Astrocyte of the spinal cord (primary cell): ENCODE data around the gene GNA12.

Source experiments
- DNase-seq: peaks from one replicate; pipeline ENCODE4 v3.0.0; 2011; ENCODE audit warnings: low read depth, low spot score
- H3K4me3 ChIP-seq: 2 replicates; pipeline ENCODE4 v1.5.1; 2011; ENCODE audit warnings: low read depth, mild to moderate bottlenecking, low read length, moderate library complexity
- CTCF ChIP-seq: IDR thresholded peaks from 2 replicates; pipeline ENCODE4 v1.5.1; 2012; ENCODE audit warnings: low read depth, mild to moderate bottlenecking, low read length, inconsistent platforms
- in situ Hi-C: cut with HindIII; loops from 2 replicates; pipeline ENCODE4 v1.10.0; 2017; ENCODE audit warnings: low sequenced_read_pairs

GNA12 gene

GRCh38 chr7:2814186-2814945, 29.7 kb downstream of the GNA12 start:
- no peak for TF ChIP-seq CTCF
- in situ Hi-C loops, result no loop called here
- DNase-seq, result no peak
- H3K4me3 ChIP-seq, result no peak overlapping the region

GRCh38 chr7:2813350-2814185, 30.5 kb downstream of the GNA12 start:
- in situ Hi-C loops, result no loop called here
- no peak for DNase-seq
- TF ChIP-seq CTCF, result no peak
- H3K4me3 ChIP-seq, result no peak overlapping the region

- H3K4me3 ChIP-seq, result no peak overlapping the region
- no peak for TF ChIP-seq CTCF
- DNase-seq, result no peak
- in situ Hi-C loops, result no loop called here
These were observed 31.3 kb downstream of the GNA12 start for GRCh38 chr7:2812831-2813230.

- in situ Hi-C loops, result no loop called here
- no peak for TF ChIP-seq CTCF
- DNase-seq, result peak; percentile 67
- no peak overlapping the region for H3K4me3 ChIP-seq
These were observed 32.0 kb downstream of the GNA12 start for GRCh38 chr7:2812114-2812487.

GRCh38 chr7:2811476-2812113, 32.5 kb downstream of the GNA12 start:
- in situ Hi-C loops, result no loop called here
- no peak overlapping the region for H3K4me3 ChIP-seq
- TF ChIP-seq CTCF, result no peak
- no peak for DNase-seq

GRCh38 chr7:2810682-2811415, 33.3 kb downstream of the GNA12 start:
- no peak overlapping the region for H3K4me3 ChIP-seq
- no peak for DNase-seq
- TF ChIP-seq CTCF, result no peak
- in situ Hi-C loops, result no loop called here
